Activated CD8-positive, alpha-beta memory T cell treated with anti-CD3 and anti-CD28 coated beads, Interleukin-2, amount 10 ng/mL, durations not matched to agents 7 days and 5 days (primary cell): ENCODE measurements around the gene SEZ6L2. TPM values are rescaled to one million over a fixed set of nuclear protein-coding genes. Genes with fewer than 3 reads are reported as not detected.
A peak's percentile ranks its signal among the peaks of the same experiment; 100 is the strongest.

ENCODE experiments used
- ATAC-seq: fragments of 150-1000 bp; cut with Tn5 transposase; one replicate; pipeline ENCODE4 v1.10.0; 2021; ENCODE audit warnings: moderate library complexity
- CTCF ChIA-PET: fragments of 350-600 bp; sonication (Branson Sonifier 250); formaldehyde crosslinking; loops from one replicate; lab custom pipeline; 2021; ENCODE audit warnings: antibody characterized with exemption; lab: Charles Lee
- DNase-seq: peaks from one replicate; pipeline ENCODE4 v3.0.0-alpha.2; 2020
- H3K27ac Mint-ChIP-seq: one replicate; pipeline ENCODE4 v1.8.0; 2021; ENCODE audit warnings: mild to moderate bottlenecking, mixed read lengths
- H3K27me3 Mint-ChIP-seq: one replicate; pipeline ENCODE4 v1.8.0; 2021; ENCODE audit warnings: mixed read lengths
- H3K36me3 Mint-ChIP-seq: one replicate; pipeline ENCODE4 v1.8.0; 2021; ENCODE audit warnings: mild to moderate bottlenecking, mixed read lengths
- H3K4me1 Mint-ChIP-seq: one replicate; pipeline ENCODE4 v1.8.0; 2021; ENCODE audit warnings: mixed read lengths
- H3K4me3 Mint-ChIP-seq: one replicate; pipeline ENCODE4 v1.8.0; 2021; ENCODE audit warnings: mild to moderate bottlenecking, moderate library complexity, mixed read lengths
- H3K9me3 Mint-ChIP-seq: one replicate; pipeline ENCODE4 v1.8.0; 2022; ENCODE audit warnings: low read depth, mixed read lengths
- total RNA-seq, 2 experiments: library from RNA; stranded (reverse); gene quantifications; one replicate each; pipeline ENCODE4 v1.2.3, GENCODE V29; 2021

Gene SEZ6L2
- total RNA-seq, 2 experiments from 2014 or later, result 0.09 TPM; not detected in 1

DNA sequence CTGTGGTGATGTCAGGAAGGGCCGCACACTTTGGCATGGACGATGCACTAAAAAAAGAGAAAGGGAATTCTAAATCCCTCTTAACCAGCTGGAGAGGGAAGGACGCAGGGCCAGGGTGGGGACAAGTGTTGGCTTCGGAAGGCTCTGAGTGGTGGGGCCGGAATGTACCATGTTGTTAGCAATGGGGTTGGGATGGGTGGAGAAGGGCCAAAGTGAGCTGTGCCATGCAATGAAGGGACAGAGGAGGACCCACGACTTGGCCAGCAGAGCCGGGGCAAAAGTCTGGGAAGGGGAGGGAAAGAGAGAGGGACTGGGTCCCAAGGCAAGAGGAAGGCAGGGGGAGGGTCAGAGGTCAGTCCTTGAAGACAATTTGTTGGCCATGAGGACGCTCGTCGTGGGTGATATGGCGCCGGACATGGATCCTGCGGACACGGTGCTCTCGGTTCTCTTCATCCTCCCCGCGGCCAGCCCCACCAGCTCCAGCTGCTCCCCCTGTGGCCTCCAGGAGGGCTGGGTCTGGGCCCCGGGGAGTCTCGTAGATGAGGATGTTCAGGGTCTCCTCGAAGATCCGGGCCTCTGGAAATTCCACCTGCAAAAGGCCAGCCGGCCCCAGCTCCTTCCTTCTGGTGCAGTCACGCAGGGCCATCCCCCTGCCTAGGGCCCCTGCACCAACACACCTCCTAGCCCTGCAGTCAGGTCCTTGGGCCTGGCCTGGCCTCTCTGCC is 7.3 kb upstream of the SEZ6L2 start:
- H3K9me3 Mint-ChIP-seq, result no peaks in the 10 kb centered on the region
- no peak for DNase-seq
- H3K36me3 Mint-ChIP-seq, result peaks cover 2% of the 10 kb centered on the region
- CTCF ChIA-PET, result no interaction called here
- no peak overlapping the region for H3K4me3 Mint-ChIP-seq
- no peak overlapping the region for H3K27ac Mint-ChIP-seq
- peaks cover 5% of the 10 kb centered on the region for H3K4me1 Mint-ChIP-seq
- ATAC-seq, result no peak
- no peaks in the 10 kb centered on the region for H3K27me3 Mint-ChIP-seq

GRCh38 chr16:29905668-29906067 is 6.3 kb upstream of the SEZ6L2 start:
- ATAC-seq, result no peak
- CTCF ChIA-PET, result no interaction called here
- no peaks in the 10 kb centered on the region for H3K27me3 Mint-ChIP-seq

DNA sequence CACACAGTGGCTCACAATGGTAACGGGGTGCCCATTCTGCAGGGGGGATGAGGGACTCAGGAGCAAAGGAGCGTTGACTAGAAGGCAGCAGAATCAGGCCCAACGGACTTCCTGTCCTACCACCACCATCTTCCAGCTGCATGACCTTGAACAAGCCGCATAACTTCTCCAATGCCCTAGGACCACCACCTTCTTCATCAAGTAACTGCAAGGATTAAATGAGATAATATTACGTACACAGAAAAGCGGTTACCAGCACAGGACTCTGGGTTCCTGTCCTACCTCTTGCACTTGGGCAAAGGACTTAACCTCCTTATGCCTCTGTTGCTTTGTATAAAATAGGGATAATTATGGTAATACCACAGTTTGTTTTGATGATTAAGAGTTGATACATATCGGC is 5.6 kb upstream of the SEZ6L2 start:
- ATAC-seq (no peak), DNase-seq (no peak)
- Mint-ChIP-seq H3K4me1 (peaks cover 6% of the 10 kb centered on the region), H3K27me3 (no peaks in the 10 kb centered on the region), H3K36me3 (peaks cover 2% of the 10 kb centered on the region), H3K27ac (no peak overlapping the region), H3K9me3 (no peaks in the 10 kb centered on the region), H3K4me3 (no peak overlapping the region)
- CTCF ChIA-PET, result interaction anchor here (0.7 kb wide), 1 partner anchor 27 kb away, joined by 3 read pairs; no protein-coding TSS in a partner anchor

More at GRCh38 chr16:29905668-29906067, 6.3 kb upstream of the SEZ6L2 start:
- H3K9me3 Mint-ChIP-seq, result no peaks in the 10 kb centered on the region
- H3K4me3 Mint-ChIP-seq, result no peak overlapping the region
- no peak overlapping the region for H3K27ac Mint-ChIP-seq
- peaks cover 2% of the 10 kb centered on the region for H3K36me3 Mint-ChIP-seq
- DNase-seq, result no peak
- peaks cover 5% of the 10 kb centered on the region for H3K4me1 Mint-ChIP-seq

- H3K27ac Mint-ChIP-seq, result no peak overlapping the region
- H3K9me3 Mint-ChIP-seq, result no peaks in the 10 kb centered on the region
- DNase-seq (no peak), ATAC-seq (no peak)
- CTCF ChIA-PET, result no interaction called here
- H3K4me1 Mint-ChIP-seq, result peaks cover 6% of the 10 kb centered on the region
- no peaks in the 10 kb centered on the region for H3K36me3 Mint-ChIP-seq
- H3K27me3 Mint-ChIP-seq, result peaks cover 3% of the 10 kb centered on the region
- no peak overlapping the region for H3K4me3 Mint-ChIP-seq
These were observed 4.2 kb upstream of the SEZ6L2 start for GRCh38 chr16:29903590-29903989.

GRCh38 chr16:29901607-29901945 is 2.2 kb upstream of the SEZ6L2 start:
- CTCF ChIA-PET, result interaction anchor here (1.1 to 1.3 kb wide), 2 partner anchors 25 to 53 kb away, joined by 3 to 4 read pairs; partner anchors contain the start of gene KCTD13
- Mint-ChIP-seq H3K36me3 (no peaks in the 10 kb centered on the region), H3K4me1 (peaks cover 6% of the 10 kb centered on the region), H3K27me3 (peaks cover 18% of the 10 kb centered on the region), H3K9me3 (no peaks in the 10 kb centered on the region), H3K4me3 (no peak overlapping the region), H3K27ac (no peak overlapping the region)
- no peak for DNase-seq
- no peak for ATAC-seq

DNA sequence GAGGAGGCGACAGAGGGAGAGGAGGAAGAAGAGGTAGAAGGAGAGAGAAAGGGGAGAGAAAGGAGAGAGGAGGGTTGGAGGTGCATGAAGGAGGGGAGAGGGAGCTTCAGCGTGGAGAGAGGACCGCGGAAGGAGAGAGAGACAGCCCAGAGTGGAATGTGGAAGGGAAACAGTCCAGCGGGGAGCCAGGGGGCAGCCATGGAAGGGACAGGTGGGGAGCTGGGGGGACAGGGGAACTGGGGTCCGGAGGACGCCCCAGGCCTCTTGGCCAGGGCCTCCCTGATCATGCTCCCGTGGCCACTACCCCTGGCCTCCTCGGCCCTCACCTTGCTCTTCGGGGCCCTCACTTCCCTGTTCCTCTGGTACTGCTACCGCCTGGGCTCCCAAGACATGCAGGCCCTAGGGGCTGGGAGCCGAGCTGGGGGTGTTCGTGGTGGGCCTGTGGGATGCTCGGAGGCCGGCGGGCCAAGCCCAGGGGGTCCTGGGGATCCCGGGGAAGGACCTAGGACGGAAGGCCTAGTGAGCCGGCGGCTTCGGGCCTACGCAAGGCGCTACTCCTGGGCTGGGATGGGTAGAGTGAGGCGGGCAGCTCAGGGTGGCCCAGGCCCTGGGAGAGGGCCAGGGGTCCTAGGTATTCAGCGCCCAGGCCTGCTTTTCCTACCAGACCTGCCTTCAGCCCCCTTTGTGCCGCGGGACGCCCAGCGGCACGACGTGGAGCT is 1.7 kb upstream of the SEZ6L2 start:
- peaks cover 6% of the 10 kb centered on the region for H3K4me1 Mint-ChIP-seq
- H3K27ac Mint-ChIP-seq, result no peak overlapping the region
- CTCF ChIA-PET, result interaction anchor here (0.8 to 1.6 kb wide), 4 partner anchors 16 to 131 kb away, joined by 3 to 4 read pairs (median 3); partner anchors contain the start of gene KCTD13
- H3K36me3 Mint-ChIP-seq, result no peaks in the 10 kb centered on the region
- peaks cover 18% of the 10 kb centered on the region for H3K27me3 Mint-ChIP-seq
- ATAC-seq (no peak), DNase-seq (no peak)
- H3K4me3 Mint-ChIP-seq, result peak overlapping the region; percentile 66
- no peaks in the 10 kb centered on the region for H3K9me3 Mint-ChIP-seq

DNA sequence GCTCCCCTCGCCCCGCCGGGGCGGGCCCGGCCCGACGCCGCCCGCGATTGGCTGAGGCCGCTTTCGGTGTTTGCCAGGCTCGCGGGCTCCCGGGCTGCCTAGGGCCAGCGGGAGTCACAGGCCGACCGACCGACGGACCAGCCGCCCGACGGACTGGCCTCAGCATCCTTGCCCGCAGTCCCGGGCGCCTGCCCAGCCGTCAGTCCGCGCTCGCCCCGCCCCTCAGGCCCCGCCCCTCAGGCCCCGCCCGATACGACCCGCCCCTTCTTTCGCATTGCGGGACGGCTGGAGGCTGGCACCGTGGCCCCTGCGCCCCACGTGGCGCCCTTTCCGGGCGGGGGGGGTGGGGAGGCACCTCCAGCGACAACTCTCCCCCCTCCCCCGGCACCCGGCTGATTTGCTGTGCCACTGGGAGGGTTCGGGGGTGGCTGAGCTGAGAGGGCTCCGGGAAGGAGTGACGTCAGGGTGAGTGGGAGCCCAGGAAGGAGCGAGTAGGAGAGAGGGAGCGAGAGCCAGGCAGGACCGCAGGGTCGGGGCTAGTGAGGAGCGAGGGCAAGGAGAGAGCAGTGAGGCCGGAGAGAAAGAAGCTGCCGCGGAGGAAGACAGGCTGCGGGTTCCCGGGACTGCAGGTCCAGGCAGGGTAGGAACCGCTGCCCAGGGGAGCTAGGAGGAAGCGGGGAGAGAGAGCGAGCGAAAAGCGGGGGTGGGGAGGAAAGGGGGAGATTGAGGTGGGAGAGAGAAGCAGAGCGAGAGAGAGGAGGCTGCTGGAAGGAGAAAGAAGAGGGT is 945 bp upstream of the SEZ6L2 start, which contains the start of gene ASPHD1:
Gene ASPHD1 (plus strand): TSS at position 387 of the 786 bp plus-strand sequence. CDS start 484 bp downstream, outside the sequence.
- peak; percentile 91 for ATAC-seq
- CTCF ChIA-PET, result interaction anchor here (0.8 to 1.6 kb wide), 6 partner anchors 17 to 131 kb away, joined by 3 to 5 read pairs (median 3); partner anchors contain the start of gene TAOK2
- Mint-ChIP-seq H3K4me3 (peak within 1 kb of the TSS; percentile 66), H3K27ac (no peak within 1 kb of the TSS), H3K4me1 (peaks cover 6% of the 10 kb centered on the region), H3K27me3 (peaks cover 18% of the 10 kb centered on the region), H3K9me3 (no peaks in the 10 kb centered on the region), H3K36me3 (no peaks in the 10 kb centered on the region)
- peak; percentile 69 for DNase-seq

DNA sequence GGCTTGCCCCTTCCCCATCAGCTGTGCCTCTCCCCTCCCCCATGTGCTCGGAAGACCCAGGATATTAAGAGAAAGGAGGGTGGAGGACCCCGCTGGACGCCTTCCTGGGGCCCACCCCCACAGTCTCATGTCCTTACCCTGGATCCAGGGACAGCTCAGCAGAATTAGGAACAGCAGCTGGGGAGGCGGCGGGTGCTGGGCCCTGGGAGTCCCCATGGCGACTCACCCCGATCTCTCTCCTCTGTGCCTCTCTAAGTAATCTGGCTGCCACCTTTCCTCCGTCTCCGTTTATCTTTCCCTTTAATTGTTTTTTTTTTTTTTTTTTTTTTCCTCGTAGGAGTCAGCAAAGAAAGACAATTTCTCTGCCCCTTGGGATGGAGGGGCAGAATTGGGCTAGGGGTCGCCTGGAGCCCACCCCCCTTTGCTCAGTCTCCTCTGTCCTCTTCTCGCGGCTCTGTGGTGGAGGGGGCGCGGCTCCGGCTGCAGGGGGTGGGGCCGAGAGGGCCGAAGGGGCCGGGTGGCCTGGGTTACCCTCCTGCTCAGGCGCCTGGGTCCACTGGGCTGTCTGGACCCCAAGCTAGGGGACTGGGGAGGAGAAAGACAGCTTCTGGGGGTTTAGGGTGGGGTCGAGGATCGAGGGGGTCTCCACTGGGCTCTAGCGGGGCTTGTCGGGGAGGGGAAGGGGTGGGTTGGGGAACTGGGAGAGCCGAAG is 390 bp downstream of the SEZ6L2 start:
- H3K9me3 Mint-ChIP-seq, result no peaks in the 10 kb centered on the region
- no peaks in the 10 kb centered on the region for H3K36me3 Mint-ChIP-seq
- peaks cover 6% of the 10 kb centered on the region for H3K4me1 Mint-ChIP-seq
- CTCF ChIA-PET, result interaction anchor here (0.6 to 1.0 kb wide), 3 partner anchors 13 to 62 kb away, joined by 3 to 4 read pairs (median 3); no protein-coding TSS in a partner anchor
- H3K27ac Mint-ChIP-seq, result no peak overlapping the region
- ATAC-seq (no peak), DNase-seq (no peak)
- peaks cover 18% of the 10 kb centered on the region for H3K27me3 Mint-ChIP-seq
- no peak overlapping the region for H3K4me3 Mint-ChIP-seq

DNA sequence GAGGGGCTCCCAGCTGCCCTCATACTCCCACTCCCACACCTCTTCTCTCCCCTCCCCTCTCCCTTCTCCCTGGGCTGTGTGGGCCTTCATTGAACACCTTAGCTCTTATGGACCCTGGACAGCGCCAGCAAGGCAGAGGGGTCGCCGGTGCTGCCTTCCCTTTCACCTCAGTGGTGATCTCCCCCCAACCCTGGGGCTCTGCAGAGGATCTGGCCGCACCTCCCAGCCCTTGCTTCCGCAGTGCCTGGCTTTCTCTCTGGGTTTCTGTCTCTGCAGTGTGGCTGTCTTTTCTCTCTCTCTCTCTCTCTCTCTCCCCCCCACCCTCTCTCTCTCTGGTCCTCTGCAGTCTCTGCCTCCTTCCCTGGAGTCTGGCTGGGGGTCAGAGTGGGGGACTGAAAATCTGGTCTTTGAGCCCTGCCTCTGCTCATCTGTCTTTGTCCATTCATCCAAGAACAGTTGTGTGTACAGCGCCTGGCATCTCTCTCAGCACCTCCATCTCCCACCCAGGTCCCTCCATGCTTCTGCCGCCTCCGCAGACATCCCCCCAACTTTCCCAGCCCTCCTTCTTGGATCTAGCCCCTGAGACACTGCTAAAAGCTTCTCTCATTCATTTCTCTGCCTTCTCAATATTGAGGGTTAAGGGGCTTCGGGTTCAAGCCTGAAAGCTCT is 1.1 kb downstream of the SEZ6L2 start:
- DNase-seq, result no peak
- peaks cover 18% of the 10 kb centered on the region for H3K27me3 Mint-ChIP-seq
- no peak overlapping the region for H3K27ac Mint-ChIP-seq
- no peaks in the 10 kb centered on the region for H3K36me3 Mint-ChIP-seq
- H3K4me1 Mint-ChIP-seq, result peaks cover 2% of the 10 kb centered on the region
- no peak for ATAC-seq
- CTCF ChIA-PET, result interaction anchor here (0.6 to 1.0 kb wide), 2 partner anchors 13 to 62 kb away, joined by 3 to 4 read pairs; no protein-coding TSS in a partner anchor
- H3K9me3 Mint-ChIP-seq, result no peaks in the 10 kb centered on the region
- H3K4me3 Mint-ChIP-seq, result no peak overlapping the region

- DNase-seq (no peak), ATAC-seq (no peak)
- Mint-ChIP-seq H3K27me3 (peaks cover 18% of the 10 kb centered on the region), H3K4me3 (no peak overlapping the region), H3K27ac (no peak overlapping the region), H3K36me3 (no peaks in the 10 kb centered on the region), H3K4me1 (peaks cover 2% of the 10 kb centered on the region), H3K9me3 (no peaks in the 10 kb centered on the region)
- CTCF ChIA-PET, result no interaction called here
These were observed 2.0 kb downstream of the SEZ6L2 start for GRCh38 chr16:29897333-29897732.

GRCh38 chr16:29896841-29897240 is 2.5 kb downstream of the SEZ6L2 start:
- Mint-ChIP-seq H3K4me3 (no peak overlapping the region), H3K27ac (no peak overlapping the region)
- ATAC-seq, result no peak

GRCh38 chr16:29894352-29894751 is 5.0 kb downstream of the SEZ6L2 start:
- Mint-ChIP-seq H3K27ac (no peak overlapping the region), H3K9me3 (no peaks in the 10 kb centered on the region), H3K36me3 (no peaks in the 10 kb centered on the region), H3K4me1 (no peaks in the 10 kb centered on the region), H3K4me3 (no peak overlapping the region), H3K27me3 (peaks cover 18% of the 10 kb centered on the region)
- no peak for ATAC-seq
- CTCF ChIA-PET, result interaction anchor here (0.5 kb wide), 1 partner anchor 138 kb away, joined by 3 read pairs; no protein-coding TSS in a partner anchor
- no peak for DNase-seq

More at GRCh38 chr16:29896841-29897240, 2.5 kb downstream of the SEZ6L2 start:
- no peak for DNase-seq
- Mint-ChIP-seq H3K4me1 (peaks cover 2% of the 10 kb centered on the region), H3K9me3 (no peaks in the 10 kb centered on the region), H3K27me3 (peaks cover 18% of the 10 kb centered on the region), H3K36me3 (no peaks in the 10 kb centered on the region)
- CTCF ChIA-PET, result no interaction called here
